Activated CD4-positive, CD25-positive, alpha-beta regulatory T cell treated with anti-CD3 and anti-CD28 coated beads, Interleukin-2, amount 50 U/mL, for 72 hours (primary cell): ENCODE measurements around the gene LMBRD1.
"Not testable (repeated sequence)": the region's sequence is repeated elsewhere in the genome, so short reads cannot be mapped to it uniquely, and the experiment has no call there.

Experiments used
- DNase-seq: peaks from one replicate; pipeline ENCODE4 v3.0.0; 2021

The LMBRD1 gene

GRCh38 chr6:69729870-69730449 lies 66.8 kb downstream of the LMBRD1 start:
- DNase-seq: no peak

GRCh38 chr6:69722683-69723082 lies 74.1 kb downstream of the LMBRD1 start:
- no peak for DNase-seq

- no peak for DNase-seq
These were observed 77.1 kb downstream of the LMBRD1 start for GRCh38 chr6:69719602-69720193.

- DNase-seq: no peak
These were observed 90.1 kb downstream of the LMBRD1 start for GRCh38 chr6:69706724-69707123.

GRCh38 chr6:69705954-69706353 lies 90.9 kb downstream of the LMBRD1 start:
- no peak for DNase-seq

GRCh38 chr6:69704916-69705315 lies 91.9 kb downstream of the LMBRD1 start:
- no peak for DNase-seq

GRCh38 chr6:69699655-69700054 lies 97.2 kb downstream of the LMBRD1 start:
- no peak for DNase-seq

- DNase-seq: no peak
These were observed 100.5 kb downstream of the LMBRD1 start for GRCh38 chr6:69696273-69696672.

GRCh38 chr6:69693762-69694161 lies 103.0 kb downstream of the LMBRD1 start:
- DNase-seq: no peak

GRCh38 chr6:69690986-69691385 lies 105.8 kb downstream of the LMBRD1 start:
- DNase-seq: no peak

- DNase-seq: no peak
These were observed 116.5 kb downstream of the LMBRD1 start for GRCh38 chr6:69680302-69680701.

- no peak for DNase-seq
These were observed 123.5 kb downstream of the LMBRD1 start for GRCh38 chr6:69673298-69673697.

GRCh38 chr6:69668916-69669315 lies 127.9 kb downstream of the LMBRD1 start:
- no peak for DNase-seq

GRCh38 chr6:69666779-69667178 lies 130.0 kb downstream of the LMBRD1 start:
- not testable (repeated sequence) for DNase-seq

GRCh38 chr6:69665437-69665836 lies 131.4 kb downstream of the LMBRD1 start:
- DNase-seq: no peak

GRCh38 chr6:69664551-69664950 lies 132.3 kb downstream of the LMBRD1 start:
- DNase-seq: no peak

- no peak for DNase-seq
These were observed 133.6 kb downstream of the LMBRD1 start for GRCh38 chr6:69663215-69663614.

GRCh38 chr6:69650703-69651102 lies 146.1 kb downstream of the LMBRD1 start:
- DNase-seq: no peak

GRCh38 chr6:69647726-69648125 lies 149.1 kb downstream of the LMBRD1 start:
- no peak for DNase-seq

- no peak for DNase-seq
These were observed 153.1 kb downstream of the LMBRD1 start for GRCh38 chr6:69643688-69644087.

GRCh38 chr6:69632932-69633331 lies 163.9 kb downstream of the LMBRD1 start:
- DNase-seq: no peak

- no peak for DNase-seq
These were observed 165.1 kb downstream of the LMBRD1 start for GRCh38 chr6:69631552-69632346.

GRCh38 chr6:69630767-69631166 lies 166.0 kb downstream of the LMBRD1 start:
- no peak for DNase-seq

- DNase-seq: no peak
These were observed 169.2 kb downstream of the LMBRD1 start for GRCh38 chr6:69627625-69628024.
